HepG2 (cell line): ENCODE results near the gene TMBIM1. TPM values are rescaled to one million over a fixed set of nuclear protein-coding genes. Genes with fewer than 3 reads are reported as not detected.

ENCODE experiments used
- CHD2 ChIP-seq: IDR thresholded peaks from 2 replicates; pipeline ENCODE4 v1.6.1; 2011; ENCODE audit warnings: low read depth, low read length, improper control_type of control experiment
- FOXP1 ChIP-seq, 2 experiments: fragments of 450-650 bp in 1 of 2; IDR thresholded peaks; 2 replicates each; pipeline ENCODE4 v1.6.1; 2017 to 2018; ENCODE audit warnings: antibody characterized with exemption in 1 of 2
- GABPA ChIP-seq, 2 experiments: IDR thresholded peaks; 2 replicates each; pipeline ENCODE4 v1.6.1; 2011 to 2016; ENCODE audit warnings: low read depth in 2 of 2, low read length in 1 of 2, missing biosample characterization in 1 of 2, missing genetic modification characterization in 1 of 2
- KLF16 ChIP-seq, 2 experiments: sonication (generic) in 1 of 2; formaldehyde crosslinking in 1 of 2; IDR thresholded peaks; 2 replicates each; pipeline versions ENCODE4 v1.6.1 to v1.8.0; 2016 to 2023; ENCODE audit warnings: missing genetic modification reagents in 2 of 2, missing compliant biosample characterization in 1 of 2
- MTA3 ChIP-seq: sonication (generic); formaldehyde crosslinking; IDR thresholded peaks from 2 replicates; pipeline ENCODE4 v1.4.0; 2020; ENCODE audit warnings: missing genetic modification reagents
- RXRA ChIP-seq: sonication (generic); formaldehyde crosslinking; IDR thresholded peaks from 2 replicates; pipeline ENCODE4 v1.5.1; 2020; ENCODE audit warnings: missing genetic modification reagents
- SOX6 ChIP-seq, 2 experiments: fragments of 450-650 bp in 1 of 2; sonication (generic) in 1 of 2; formaldehyde crosslinking in 1 of 2; IDR thresholded peaks; 2 replicates each; pipeline versions ENCODE4 v1.4.0 to v1.6.1; 2017 to 2020; ENCODE audit warnings: antibody characterized with exemption in 1 of 2, mild to moderate bottlenecking in 1 of 2, missing genetic modification reagents in 1 of 2
- ZNF430 ChIP-seq: sonication (generic); formaldehyde crosslinking; IDR thresholded peaks from 2 replicates; pipeline ENCODE4 v1.9.0; 2021; ENCODE audit warnings: mild to moderate bottlenecking, missing genetic modification reagents
- polyA plus RNA-seq, 8 experiments: library from polyadenylated mRNA; depleted of rRNA in 3 of 8; stranded (reverse) in 7 of 8; unstranded in 1 of 8; fragments of >200 nt; fragmentation: Illumina TruSeq in 4 of 8; extraction: Trizol in 4 of 8; gene quantifications; 2 replicates each; pipeline versions ENCODE4 v1.2.1 to v1.2.3, GENCODE V29; 2011 to 2016; ENCODE audit warnings: low read depth in 4 of 8, missing spikeins in 1 of 8, mixed read lengths in 1 of 8; ENCODE audit not compliant: insufficient read depth in 1 of 8
- total RNA-seq, 5 experiments: library from RNA; depleted of rRNA; stranded (reverse); fragments of >200 nt; fragmentation: Illumina TruSeq; extraction: Trizol; gene quantifications; 2 replicates each; pipeline ENCODE4 v1.2.3, GENCODE V29; 2016; ENCODE audit warnings: low read depth in 1 of 5
- TF ChIP-seq, protein P1 (sequence below): sonication (generic); formaldehyde crosslinking; IDR thresholded peaks from 2 replicates; pipeline ENCODE4 v1.4.0; 2020; ENCODE audit warnings: missing genetic modification reagents, borderline replicate concordance
- TF ChIP-seq, protein P2 (sequence below): sonication (generic); formaldehyde crosslinking; IDR thresholded peaks from 2 replicates; pipeline ENCODE4 v1.5.1; 2020; ENCODE audit warnings: missing genetic modification reagents, mild to moderate bottlenecking, borderline replicate concordance
- TF ChIP-seq, protein P3 (sequence below): sonication (generic); formaldehyde crosslinking; conservative IDR thresholded peaks from 2 replicates; pipeline ENCODE4 v1.4.0; 2020; ENCODE audit warnings: mild to moderate bottlenecking, missing genetic modification reagents, moderate library complexity
- TF ChIP-seq, protein P4 (sequence below): sonication (generic); formaldehyde crosslinking; IDR thresholded peaks from 2 replicates; pipeline ENCODE4 v1.4.0; 2020; ENCODE audit warnings: missing genetic modification reagents, mild to moderate bottlenecking, borderline replicate concordance

The TMBIM1 gene
- total and polyA plus RNA-seq, 2 of the 13 experiments (the other 11 are each of a cell fraction or from before 2014, with no cell fraction given), result 127 to 139 TPM

DNA sequence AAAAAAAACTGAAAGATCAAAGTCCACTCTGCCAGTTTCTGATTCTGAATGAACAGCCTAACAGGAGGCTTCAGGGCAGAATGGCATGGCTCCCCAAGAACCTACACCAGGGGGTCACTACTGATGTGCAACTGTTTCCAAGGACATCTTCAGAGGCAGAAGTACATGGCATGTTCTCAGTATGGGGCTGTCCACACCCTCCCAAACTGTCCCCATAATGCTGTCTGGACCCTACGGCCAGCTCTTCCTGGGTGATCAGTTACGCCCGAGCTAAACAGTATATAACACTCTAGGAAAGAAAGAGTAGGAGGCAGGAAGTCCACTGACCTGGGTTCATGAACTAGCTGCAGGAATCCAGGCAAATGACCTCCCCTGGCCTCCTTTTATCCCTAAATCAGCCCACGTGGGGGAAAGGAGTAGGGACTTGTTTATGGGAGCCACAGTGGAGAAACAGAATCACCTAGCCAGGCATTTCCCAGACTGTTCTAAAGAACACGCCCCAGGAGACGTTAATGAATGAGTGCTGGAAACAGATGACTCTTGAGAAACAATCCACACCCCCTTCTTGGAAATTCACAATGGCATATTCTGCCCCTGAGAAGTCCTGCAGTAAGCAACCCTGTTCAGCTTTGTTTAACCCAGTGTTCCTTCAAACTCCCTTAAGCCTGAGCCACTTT, 2.5 kb downstream of the TMBIM1 start (continued):
- TF ChIP-seq, protein P1, sequence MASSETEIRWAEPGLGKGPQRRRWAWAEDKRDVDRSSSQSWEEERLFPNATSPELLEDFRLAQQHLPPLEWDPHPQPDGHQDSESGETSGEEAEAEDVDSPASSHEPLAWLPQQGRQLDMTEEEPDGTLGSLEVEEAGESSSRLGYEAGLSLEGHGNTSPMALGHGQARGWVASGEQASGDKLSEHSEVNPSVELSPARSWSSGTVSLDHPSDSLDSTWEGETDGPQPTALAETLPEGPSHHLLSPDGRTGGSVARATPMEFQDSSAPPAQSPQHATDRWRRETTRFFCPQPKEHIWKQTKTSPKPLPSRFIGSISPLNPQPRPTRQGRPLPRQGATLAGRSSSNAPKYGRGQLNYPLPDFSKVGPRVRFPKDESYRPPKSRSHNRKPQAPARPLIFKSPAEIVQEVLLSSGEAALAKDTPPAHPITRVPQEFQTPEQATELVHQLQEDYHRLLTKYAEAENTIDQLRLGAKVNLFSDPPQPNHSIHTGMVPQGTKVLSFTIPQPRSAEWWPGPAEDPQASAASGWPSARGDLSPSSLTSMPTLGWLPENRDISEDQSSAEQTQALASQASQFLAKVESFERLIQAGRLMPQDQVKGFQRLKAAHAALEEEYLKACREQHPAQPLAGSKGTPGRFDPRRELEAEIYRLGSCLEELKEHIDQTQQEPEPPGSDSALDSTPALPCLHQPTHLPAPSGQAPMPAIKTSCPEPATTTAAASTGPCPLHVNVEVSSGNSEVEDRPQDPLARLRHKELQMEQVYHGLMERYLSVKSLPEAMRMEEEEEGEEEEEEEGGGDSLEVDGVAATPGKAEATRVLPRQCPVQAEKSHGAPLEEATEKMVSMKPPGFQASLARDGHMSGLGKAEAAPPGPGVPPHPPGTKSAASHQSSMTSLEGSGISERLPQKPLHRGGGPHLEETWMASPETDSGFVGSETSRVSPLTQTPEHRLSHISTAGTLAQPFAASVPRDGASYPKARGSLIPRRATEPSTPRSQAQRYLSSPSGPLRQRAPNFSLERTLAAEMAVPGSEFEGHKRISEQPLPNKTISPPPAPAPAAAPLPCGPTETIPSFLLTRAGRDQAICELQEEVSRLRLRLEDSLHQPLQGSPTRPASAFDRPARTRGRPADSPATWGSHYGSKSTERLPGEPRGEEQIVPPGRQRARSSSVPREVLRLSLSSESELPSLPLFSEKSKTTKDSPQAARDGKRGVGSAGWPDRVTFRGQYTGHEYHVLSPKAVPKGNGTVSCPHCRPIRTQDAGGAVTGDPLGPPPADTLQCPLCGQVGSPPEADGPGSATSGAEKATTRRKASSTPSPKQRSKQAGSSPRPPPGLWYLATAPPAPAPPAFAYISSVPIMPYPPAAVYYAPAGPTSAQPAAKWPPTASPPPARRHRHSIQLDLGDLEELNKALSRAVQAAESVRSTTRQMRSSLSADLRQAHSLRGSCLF (CRISPR knock-in tag), result 0 out of 2 replicates have a peak, but pooled peaks have one; percentile 37
- TF ChIP-seq SOX6 (IDR thresholded peaks at IDR 0.05), result no peak
- TF ChIP-seq SOX6 (CRISPR knock-in tag; IDR thresholded peaks at IDR 0.05), result peak; percentile 38; the same call in 1 of the 2 replicates
- TF ChIP-seq GABPA (IDR thresholded peaks at IDR 0.05; ENCODE audit: low read depth, low read length), result no peak
- 0 out of 2 replicates have a peak, but pooled peaks have one; percentile 10 for TF ChIP-seq GABPA (CRISPR knock-in tag; IDR thresholded peaks at IDR 0.05; ENCODE audit: low read depth)
- TF ChIP-seq, protein P2, sequence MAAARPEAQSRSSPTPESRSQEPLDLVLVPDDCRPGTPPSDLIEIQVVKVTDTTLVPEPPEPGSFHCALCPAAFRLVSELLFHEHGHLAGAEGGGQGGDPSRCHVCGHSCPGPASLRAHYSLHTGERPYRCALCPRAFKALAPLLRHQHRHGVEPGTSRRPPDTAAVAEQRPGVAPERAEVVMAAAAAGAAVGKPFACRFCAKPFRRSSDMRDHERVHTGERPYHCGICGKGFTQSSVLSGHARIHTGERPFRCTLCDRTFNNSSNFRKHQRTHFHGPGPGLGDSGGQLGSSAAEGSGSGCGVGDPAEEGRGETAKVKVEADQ (CRISPR knock-in tag), result 0 out of 2 replicates have a peak, but pooled peaks have one; percentile 67
- TF ChIP-seq CHD2, result no peak
- TF ChIP-seq RXRA (CRISPR knock-in tag), result peak; percentile 83; the same call in 1 of the 2 replicates
- 0 out of 4 replicates have a peak, but pooled peaks of 1 of the 2 experiments have one; percentile 19 for TF ChIP-seq KLF16 (CRISPR knock-in tag; IDR thresholded peaks at IDR 0.05)
- no peak for TF ChIP-seq FOXP1 (IDR thresholded peaks at IDR 0.05)
- TF ChIP-seq FOXP1 (CRISPR knock-in tag; IDR thresholded peaks at IDR 0.05), result no peak
- TF ChIP-seq MTA3, result no peak
- TF ChIP-seq, protein P3, sequence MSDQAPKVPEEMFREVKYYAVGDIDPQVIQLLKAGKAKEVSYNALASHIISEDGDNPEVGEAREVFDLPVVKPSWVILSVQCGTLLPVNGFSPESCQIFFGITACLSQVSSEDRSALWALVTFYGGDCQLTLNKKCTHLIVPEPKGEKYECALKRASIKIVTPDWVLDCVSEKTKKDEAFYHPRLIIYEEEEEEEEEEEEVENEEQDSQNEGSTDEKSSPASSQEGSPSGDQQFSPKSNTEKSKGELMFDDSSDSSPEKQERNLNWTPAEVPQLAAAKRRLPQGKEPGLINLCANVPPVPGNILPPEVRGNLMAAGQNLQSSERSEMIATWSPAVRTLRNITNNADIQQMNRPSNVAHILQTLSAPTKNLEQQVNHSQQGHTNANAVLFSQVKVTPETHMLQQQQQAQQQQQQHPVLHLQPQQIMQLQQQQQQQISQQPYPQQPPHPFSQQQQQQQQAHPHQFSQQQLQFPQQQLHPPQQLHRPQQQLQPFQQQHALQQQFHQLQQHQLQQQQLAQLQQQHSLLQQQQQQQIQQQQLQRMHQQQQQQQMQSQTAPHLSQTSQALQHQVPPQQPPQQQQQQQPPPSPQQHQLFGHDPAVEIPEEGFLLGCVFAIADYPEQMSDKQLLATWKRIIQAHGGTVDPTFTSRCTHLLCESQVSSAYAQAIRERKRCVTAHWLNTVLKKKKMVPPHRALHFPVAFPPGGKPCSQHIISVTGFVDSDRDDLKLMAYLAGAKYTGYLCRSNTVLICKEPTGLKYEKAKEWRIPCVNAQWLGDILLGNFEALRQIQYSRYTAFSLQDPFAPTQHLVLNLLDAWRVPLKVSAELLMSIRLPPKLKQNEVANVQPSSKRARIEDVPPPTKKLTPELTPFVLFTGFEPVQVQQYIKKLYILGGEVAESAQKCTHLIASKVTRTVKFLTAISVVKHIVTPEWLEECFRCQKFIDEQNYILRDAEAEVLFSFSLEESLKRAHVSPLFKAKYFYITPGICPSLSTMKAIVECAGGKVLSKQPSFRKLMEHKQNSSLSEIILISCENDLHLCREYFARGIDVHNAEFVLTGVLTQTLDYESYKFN, result peak; percentile 84
- TF ChIP-seq, protein P4, sequence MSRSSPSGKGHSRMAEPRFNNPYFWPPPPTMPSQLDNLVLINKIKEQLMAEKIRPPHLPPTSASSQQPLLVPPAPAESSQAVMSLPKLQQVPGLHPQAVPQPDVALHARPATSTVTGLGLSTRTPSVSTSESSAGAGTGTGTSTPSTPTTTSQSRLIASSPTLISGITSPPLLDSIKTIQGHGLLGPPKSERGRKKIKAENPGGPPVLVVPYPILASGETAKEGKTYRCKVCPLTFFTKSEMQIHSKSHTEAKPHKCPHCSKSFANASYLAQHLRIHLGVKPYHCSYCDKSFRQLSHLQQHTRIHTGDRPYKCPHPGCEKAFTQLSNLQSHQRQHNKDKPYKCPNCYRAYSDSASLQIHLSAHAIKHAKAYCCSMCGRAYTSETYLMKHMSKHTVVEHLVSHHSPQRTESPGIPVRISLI (CRISPR knock-in tag), result peak; percentile 99
- TF ChIP-seq ZNF430 (CRISPR knock-in tag), result peak; percentile 38; the same call in 1 of the 2 replicates
